GM19324 (cell line): Measurements from ENCODE around the gene NSF.
"Not testable (repeated sequence)": the region's sequence is repeated elsewhere in the genome, so short reads cannot be mapped to it uniquely, and the experiment has no call there.

Experiments used
- ATAC-seq: cut with Tn5 transposase; IDR thresholded peaks from one replicate; pipeline ENCODE4 v1.9.1; 2021; ENCODE audit warnings: mild to moderate bottlenecking, moderate library complexity; ENCODE audit not compliant: unreplicated experiment, low FRiP score

NSF gene

DNA sequence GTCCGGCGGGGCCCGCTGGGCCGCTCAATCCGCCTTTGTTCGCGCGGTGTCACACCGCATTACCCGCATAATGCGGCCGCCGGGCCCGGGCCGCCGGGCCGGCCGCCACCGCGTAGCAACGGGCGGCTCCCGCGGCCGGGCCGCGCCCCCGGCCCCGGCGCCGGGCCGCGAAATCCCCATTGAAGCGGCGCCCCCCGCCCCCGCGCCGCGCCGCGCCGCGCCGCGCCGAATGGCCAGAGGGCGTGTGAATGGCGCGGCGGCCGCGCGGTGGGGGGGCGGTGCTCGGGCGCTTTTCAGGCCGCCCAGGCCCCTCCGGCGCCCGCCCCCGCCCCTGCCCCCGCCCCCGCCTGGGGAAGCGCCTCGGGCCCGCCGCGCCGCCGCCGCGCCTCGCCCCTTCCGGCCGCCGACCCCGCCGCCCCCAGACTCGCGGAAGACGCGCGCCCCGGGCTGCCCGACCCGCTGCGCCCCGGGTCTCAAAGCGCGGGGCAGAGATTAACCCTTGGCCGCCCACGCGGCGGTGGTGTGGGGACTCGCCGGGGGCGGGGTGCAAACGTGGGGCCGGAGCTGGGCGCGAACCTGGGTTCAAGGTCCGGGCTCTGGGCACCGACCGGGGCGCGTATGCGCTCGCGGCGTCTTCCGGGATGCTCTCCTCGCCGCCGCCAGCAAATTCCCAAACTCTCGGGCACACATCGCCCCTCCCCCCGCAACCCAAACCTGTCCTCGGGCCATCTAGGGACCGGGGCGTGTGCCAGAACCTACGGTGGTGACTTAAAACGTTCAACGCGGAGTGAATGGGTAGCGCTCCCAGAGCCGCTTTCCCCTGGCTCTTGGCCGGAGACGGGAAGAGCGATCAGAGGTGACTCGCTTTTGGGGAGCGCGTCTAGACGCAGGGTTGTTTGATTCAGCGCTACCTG is 181.3 kb downstream of the NSF start:
- ATAC-seq = no peak

DNA sequence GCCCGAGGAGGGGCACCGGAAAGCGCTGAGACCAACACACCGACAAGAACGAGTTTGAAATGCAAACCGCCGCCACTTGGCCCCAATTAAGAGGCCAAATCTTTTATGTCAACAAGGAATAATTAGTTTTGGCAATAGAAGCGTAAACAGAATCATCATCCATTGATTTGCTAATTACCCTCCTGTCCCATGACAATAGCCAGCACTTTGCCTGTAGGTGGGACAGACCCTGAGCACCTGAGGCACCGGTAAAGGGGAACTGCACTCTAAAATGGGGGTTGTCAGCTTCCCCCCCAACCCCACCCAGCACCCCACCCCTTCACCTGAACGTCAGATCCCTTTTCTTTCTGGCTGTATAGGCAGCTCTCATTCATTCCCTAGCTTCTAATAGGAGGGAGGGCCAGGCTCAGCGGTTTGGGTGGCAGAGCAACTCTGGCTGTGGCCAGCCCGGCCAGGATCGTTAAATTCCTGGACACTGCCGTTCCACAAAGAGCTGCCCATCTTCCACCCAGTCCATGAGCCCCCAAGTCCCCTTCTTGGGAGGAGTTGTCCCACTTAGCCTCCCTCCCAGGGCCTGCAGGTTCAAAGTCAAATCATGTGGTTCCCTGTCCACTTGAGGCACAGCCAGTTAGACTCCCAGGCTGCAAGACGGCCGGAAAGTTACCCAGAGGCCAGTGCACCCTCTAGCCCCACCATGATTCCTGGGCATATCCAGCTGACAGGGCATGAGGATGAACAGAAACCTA is 182.2 kb downstream of the NSF start:
- no peak for ATAC-seq

DNA sequence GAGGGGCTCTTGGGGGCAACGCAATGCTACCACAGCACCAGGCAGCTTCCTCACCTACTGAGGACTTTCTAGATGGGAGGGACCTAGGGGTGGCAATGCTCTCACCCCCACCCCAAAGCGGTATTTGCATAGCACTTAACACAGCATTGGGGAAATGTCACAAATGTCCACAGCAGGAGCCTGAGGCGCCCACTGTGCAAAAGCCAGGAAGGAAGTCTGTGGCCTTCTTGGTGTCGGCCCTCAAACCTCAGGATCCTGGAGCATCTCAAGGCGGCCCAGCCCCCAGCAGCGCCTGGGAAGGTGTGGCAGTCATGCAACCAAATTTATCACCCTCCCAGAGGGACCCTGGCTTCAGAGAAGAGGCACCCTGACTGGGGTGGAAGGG is 182.7 kb downstream of the NSF start:
- ATAC-seq = no peak

DNA sequence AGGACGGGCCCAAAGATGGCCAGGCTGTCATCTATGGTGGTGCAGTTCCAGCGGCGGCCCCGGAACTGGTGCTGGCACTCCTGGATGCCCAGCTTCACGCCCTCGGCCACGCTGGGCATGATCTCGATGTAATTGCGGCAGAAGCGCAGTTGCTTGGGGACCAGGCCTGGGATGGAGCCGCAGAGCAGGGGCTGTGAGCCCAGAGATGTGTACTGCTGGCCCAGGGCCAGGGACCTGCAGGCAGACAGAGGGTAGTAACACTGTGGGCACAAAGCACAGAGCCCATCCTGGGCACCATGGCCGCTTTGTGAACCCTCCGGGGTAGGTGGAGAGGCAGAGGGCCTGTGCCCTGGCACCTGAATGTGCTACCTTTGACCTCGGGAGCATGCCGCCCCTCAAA is 183.2 kb downstream of the NSF start:
- no peak for ATAC-seq

DNA sequence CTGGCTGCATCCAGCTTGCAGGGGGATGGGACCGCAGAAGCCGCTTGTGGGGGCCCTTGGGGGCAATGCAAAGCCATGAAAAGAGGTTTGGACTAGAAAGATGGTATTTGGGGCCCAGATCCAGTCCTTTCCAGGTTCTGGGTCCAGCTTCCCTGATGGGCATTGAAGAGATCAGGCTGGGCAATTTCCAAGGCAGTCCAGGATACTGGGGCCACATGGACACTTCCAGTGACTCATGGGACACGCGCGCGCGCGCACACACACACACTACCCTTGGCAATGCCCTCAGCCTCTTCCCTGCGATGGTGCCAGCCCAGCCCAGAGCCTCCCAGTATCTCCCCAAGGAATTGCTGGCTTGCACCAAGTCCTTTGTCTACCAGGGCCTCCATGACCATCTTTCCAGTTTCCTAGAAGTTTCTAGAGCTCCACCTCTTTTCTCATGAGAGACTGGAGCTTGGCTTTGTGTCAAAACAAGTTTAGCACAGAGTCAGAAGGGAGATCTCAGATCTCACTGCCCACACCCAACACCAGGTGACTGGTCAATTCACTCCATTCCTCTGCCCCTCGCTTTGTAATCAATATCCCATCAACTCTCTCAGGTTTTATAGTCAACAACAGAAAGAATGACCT is 183.8 kb downstream of the NSF start:
- no peak for ATAC-seq

- no peak for ATAC-seq
Measured at GRCh38 chr17:46776298-46777005, 186.0 kb downstream of the NSF start.

DNA sequence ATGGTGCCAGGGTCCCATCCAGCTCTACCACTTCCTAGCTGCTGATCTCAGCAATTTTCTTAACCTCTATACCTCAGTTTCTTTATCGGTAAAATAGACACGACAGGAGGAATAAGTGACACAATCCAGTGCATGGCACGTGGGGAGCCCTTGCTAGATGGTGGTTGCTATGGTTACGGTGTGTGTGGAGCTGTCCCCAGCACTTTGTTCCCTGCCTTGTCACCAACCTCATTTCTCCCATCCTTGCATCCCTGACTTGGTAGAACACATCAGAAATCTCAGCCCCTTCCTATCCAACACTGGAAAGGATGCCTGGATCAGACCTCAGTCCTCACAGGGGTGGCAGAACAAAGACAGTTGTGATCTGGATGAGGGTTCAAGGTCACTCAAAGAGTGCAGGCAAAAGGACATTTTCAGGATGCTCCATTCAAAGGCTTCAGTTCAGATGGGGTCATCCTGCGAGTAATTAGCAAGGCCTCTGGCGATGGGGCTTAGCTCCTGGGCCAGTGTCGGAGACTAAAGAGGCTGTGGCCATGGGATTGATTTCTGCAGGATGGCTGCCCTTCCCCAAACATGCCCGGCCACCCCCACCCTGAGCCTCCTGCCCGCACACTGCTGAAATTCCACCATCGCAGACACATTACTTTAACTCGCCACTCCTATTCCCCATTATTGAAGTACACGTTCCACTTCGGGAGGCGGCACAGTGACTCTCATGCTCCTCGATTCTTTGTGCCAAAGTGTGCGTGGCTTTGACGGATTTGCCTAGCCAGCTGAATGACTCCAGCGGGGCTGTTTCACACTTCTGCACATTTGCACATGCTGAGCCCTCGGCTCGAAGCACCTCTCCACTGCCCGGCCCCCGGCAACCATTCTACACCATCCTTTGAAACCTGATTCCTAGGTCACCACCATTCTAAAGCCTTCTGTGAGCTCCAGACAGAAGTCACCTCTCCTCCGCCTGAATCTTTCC is 187.8 kb downstream of the NSF start:
- ATAC-seq = no peak

DNA sequence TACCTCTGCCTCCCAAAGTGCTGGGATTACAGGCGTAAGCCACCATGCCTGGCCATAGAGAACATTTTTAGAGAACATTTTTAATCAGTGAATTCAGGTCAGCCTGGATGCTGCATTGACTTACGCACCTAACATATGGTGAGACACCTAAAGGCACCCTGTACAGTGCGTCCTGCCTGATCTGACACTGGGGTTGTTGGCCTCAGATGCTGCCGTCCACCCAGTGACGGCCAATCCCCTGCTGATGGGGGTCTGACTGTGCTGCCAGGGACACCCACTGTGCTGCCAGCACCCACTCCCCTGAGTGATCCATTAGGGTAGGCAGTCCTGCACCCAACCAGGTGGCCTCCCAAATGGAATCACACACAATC is 189.5 kb downstream of the NSF start:
- ATAC-seq = no peak

GRCh38 chr17:46782250-46782953 is 191.9 kb downstream of the NSF start:
- no peak for ATAC-seq

GRCh38 chr17:46783031-46783593 is 192.6 kb downstream of the NSF start:
- no peak for ATAC-seq

GRCh38 chr17:46785696-46786095 is 195.2 kb downstream of the NSF start:
- no peak for ATAC-seq

DNA sequence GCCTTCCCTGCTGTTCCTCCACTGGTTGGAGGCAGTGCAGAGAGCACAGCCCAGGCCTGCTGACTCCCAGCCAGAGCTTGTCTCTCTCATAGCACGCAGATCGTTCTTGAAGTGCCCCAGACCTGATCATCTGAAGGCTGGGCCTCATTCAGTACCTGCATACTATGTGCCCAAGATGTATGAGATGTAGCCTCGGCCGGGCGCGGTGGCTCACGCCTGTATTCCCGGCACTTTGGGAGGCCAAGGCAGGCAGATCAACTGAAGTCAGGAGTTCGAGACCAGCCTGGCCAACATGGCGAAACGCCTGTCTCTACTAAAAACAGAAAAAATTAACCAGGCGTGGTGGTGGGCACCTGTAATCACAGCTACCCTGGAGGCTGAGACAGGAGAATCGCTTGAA is 197.0 kb downstream of the NSF start:
- ATAC-seq = no peak

DNA sequence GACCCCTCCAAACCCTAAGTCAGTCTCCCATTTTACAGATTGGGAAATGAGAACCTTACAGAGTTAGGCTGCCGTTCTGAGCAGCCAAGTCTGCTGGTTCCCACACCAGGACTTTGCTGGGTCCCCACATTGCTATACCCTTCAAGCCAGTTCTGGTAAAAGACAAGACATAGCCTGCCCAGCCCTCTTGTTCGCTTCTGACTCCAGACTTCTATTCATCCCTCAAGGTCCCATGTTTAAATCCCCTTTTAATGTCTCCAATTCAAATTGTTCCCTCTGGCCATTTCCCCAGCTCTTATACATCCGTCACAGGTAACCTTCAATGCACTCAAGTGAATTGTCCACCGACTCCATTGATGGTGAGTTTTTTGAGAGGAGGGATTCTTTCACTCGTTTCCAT is 197.8 kb downstream of the NSF start:
- ATAC-seq = no peak

GRCh38 chr17:46788796-46789195 is 198.3 kb downstream of the NSF start:
- no peak for ATAC-seq

DNA sequence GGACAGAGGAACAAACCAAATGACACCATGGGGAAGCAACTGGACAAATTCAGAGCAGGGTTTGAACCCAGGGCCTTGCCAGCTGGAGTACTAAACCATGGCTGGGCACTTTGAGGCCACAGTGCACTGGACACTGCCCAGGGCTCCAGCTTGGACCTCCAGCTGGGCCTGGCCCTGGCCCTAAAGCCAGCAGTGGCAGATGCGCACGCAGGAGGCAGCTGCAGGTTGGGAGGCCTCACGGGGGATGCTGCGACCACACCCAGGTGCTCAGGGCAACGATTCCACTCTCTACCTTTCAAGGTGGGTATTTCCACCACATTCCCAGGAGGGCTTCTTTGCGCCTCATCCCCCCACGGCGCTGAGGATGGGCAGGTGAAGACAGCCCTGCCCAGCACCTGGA is 199.1 kb downstream of the NSF start:
- no peak for ATAC-seq

DNA sequence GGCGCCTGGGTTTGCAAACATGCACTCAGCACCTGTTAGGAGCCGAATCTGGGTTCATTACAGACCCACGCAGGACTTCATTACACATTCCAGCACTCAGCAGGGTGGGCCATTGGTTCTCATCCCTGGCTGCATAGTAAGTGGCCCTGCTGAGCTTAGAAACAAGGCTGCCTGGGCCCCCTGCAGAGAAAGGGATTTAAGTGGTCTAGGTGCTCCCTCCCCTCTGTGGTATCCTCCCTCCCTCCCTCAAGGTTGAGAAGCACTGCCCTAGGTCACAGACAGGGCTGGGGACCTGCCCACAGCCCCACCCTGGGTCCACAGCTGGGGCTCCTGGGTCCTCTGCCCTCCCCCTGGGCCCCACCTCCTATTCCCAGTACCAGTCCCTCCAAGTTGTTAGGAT is 199.7 kb downstream of the NSF start:
- ATAC-seq = no peak

- ATAC-seq = no peak
Measured at GRCh38 chr17:46791531-46791930, 201.1 kb downstream of the NSF start.

DNA sequence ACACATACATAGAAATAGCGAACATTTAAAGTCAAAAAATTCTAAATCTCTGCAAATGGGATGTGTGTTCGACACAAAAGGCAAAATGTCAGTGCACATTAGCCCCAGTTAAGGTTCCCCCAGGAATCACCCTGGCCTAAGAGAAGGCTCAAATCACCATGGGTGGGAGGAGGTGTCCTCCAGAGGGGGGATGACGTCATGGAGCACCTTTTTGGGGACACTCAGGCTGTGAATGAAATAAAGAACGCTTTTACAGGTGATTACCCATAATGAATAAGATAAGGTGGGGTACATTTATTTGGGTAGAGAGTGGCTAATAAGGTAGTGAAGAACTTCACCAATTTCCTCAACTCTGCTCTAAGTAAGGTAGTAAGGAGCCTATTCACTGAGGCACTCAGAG is 201.6 kb downstream of the NSF start:
- ATAC-seq = no peak

GRCh38 chr17:46793023-46793422 is 202.6 kb downstream of the NSF start:
- ATAC-seq = not testable (repeated sequence)
